Midbrain (tissue), 1 donor: ENCODE results near the gene ICOS.
"Not testable (repeated sequence)": the region's sequence is repeated elsewhere in the genome, so short reads cannot be mapped to it uniquely, and the experiment has no call there.

Source experiments
- DNase-seq: peaks from one replicate; lab custom pipeline; 2025; lab: John Stamatoyannopoulos, UW

Gene ICOS

DNA sequence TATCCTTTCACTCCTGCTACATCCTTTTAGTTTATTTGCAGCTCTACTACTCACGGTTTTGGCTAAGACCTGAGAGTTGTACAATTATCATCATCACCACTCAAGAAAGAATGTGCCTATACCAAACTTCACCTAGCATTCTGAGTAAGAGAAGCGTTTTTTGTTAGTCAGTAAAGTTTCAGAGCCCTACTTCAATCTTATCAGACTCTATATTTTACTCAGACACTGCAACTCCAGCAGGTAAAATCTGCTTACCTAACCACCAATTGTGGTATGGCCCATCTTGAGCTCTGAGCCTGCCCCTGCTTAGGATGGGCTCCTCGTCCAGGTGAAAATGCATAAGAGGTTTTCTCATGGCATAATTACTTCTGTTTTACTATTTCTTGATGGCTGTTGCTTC, 37.1 kb downstream of the ICOS start:
- no peak for DNase-seq

DNA sequence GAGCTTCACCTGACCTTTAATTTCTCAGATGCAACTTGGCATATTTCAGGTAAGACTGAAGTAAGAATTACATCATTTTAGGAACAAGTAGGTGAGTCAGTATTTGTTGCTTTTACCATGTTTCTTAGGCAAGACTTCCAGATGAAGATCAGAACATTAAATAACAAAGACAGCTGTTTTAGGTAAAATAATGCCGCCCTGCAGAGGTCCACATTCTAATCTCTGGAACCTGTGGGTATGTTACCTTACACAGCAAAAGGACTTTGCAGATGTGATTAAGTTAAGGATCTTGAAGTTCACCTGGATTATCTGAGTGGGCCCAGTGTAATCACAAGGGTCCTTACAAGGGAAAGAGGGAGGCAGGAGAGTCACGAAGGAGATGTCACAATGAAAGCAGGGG, 39.3 kb downstream of the ICOS start:
- DNase-seq, result no peak

GRCh38 chr2:203982276-203982675, 45.7 kb downstream of the ICOS start:
- no peak for DNase-seq

DNA sequence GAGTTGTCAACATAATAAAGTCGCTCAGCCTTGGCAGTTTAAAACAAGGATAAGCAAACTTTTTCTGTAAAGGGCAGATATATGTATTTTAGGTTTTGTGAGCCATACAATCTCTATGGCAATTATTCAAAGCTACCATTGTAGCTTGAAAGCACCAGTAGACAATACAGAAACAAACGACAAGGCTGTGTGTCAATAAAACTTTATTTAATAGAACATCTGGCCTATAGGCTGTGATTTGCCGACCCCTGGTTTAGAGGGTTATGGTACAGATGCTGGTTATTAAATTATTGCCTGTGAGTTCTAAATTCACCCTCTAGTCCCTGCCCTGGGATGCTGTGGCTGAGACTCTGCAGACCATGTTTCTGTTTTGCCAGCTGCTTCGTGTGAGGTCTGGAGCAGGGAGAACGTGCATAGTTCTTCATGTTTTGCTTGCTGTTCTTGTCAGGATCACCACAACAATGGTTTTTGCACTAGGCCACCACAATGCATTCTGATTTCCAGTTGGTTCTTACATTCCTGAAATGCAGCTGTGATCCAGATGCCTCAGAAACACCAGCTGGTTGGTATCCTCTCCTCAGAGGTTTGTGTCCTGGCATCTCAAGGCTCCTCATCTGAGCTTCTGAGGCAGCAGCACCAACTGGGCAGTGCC, 46.6 kb downstream of the ICOS start:
- no peak for DNase-seq

GRCh38 chr2:203985978-203986377, 49.4 kb downstream of the ICOS start:
- not testable (repeated sequence) for DNase-seq

GRCh38 chr2:203987959-203988358, 51.4 kb downstream of the ICOS start:
- no peak for DNase-seq

GRCh38 chr2:203988500-203989260, 52.1 kb downstream of the ICOS start:
- DNase-seq, result no peak

DNA sequence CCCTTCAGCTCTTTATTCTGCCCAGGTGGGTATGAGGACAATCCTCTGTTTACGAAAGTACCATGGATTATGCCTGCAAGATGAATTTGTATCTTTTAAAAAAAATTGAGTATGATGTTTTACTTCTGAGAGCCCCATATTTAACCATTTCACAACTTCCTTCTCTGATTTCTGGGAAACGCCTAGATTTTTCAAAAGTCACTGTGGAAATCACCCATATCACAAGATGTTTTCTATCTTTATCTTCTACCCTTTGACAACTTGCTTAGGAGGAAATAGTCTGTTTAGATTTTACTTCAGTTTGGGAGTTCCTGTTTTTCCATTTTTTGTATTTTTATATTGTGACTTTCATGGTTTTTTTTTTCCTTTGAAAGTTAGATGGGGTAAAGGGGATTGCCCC, 53.0 kb downstream of the ICOS start:
- DNase-seq, result no peak

DNA sequence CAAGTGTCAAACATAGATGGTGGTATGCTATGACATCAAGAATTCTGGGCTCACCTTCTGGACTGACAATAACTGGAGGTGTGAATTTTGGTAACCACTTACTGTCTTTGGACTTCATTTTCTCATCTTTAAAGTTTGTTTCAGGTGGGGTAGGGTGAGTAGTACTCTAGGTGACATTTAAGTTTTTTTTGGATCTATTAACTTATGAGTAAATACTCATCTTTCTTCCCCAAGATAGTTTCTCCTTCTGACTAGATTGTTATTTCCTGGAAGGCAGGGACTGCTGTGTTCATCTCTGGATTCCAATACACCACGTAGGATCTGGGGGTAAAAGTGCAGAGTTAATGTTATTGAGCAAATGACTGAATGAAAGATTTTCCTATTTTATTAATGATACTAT, 55.9 kb downstream of the ICOS start:
- DNase-seq, result no peak

DNA sequence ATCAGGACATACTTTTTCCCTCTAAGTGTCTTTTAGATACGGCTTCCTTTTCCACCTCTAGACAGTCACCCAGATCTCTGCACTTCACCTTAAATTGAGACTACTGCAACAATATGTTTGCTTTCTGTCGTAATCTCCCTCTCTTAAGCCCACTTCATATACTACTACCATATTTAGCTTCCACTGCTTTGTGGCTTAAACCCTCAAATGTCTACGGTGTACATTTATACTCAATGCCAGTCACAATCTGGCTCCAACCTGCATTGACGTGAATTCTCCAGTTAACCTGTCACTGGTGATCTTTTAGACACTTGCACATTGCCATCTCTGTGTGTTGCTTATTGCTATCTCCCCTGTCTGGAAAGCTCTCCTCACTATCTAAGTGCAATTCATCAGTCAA, 56.4 kb downstream of the ICOS start:
- DNase-seq, result no peak

- DNase-seq, result no peak
Measured at GRCh38 chr2:203993560-203993959, 57.0 kb downstream of the ICOS start.

GRCh38 chr2:203994735-203995134, 58.2 kb downstream of the ICOS start:
- no peak for DNase-seq

DNA sequence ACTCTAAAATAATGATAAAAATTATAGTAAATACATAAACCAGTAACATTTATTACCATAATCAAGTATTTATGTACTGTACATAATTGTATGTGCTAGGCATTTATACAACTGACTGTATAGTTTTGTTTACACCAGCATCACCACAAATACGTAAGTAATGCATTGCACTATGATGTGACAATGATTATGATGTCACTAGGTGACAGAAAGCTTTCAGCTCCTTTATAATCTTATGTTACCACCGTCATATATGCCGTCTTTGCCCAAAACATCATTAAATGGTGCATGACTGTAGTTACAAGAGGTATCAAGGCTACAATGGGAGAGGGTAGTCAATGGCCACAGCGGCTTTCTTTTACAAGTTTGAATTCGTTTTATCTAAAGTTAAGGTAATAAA, 60.1 kb downstream of the ICOS start:
- no peak for DNase-seq

- DNase-seq, result no peak
Measured at GRCh38 chr2:203997481-203997880, 60.9 kb downstream of the ICOS start.

- no peak for DNase-seq
Measured at GRCh38 chr2:203997980-203998809, 61.6 kb downstream of the ICOS start.

- no peak for DNase-seq
Measured at GRCh38 chr2:203999835-204000234, 63.3 kb downstream of the ICOS start.

- no peak for DNase-seq
Measured at GRCh38 chr2:204000446-204000845, 63.9 kb downstream of the ICOS start.

GRCh38 chr2:204003276-204003990, 66.9 kb downstream of the ICOS start:
- no peak for DNase-seq

GRCh38 chr2:204004912-204005311, 68.3 kb downstream of the ICOS start:
- no peak for DNase-seq

DNA sequence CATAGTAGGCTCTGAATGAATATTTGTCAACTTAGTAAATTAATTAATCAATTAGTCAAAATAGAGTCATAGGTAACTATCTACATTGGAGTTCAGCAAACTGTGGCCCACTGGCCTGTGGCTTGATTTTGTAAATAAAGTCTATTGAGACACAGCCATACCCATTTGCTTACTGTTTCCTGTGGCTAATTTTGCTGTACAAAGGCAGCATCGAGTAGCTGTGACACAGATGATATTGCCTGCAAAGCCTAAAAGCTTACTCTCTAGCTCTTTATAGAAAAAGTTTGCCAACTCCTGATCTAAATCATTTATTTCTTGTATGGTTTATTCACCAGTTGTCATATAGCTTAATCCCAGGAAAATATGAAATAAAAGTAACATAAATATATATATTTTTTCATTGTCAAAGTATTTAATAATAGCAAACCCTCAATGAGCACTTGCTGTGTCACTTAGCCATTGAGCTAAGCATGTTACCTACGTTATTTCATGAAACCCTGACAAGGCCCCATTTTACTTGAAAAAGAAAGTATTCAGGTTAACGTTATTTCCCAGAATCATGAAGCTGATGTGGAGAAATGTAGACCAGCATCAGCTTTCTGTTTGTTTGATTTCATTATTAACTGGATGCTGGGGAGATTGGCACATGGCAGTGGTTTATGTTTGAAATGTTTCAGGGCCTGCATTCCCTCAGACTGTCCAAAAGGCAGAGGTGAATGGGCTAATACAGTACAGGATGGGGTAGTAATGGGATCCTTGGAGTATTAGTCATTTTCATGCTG, 69.6 kb downstream of the ICOS start:
- no peak for DNase-seq

DNA sequence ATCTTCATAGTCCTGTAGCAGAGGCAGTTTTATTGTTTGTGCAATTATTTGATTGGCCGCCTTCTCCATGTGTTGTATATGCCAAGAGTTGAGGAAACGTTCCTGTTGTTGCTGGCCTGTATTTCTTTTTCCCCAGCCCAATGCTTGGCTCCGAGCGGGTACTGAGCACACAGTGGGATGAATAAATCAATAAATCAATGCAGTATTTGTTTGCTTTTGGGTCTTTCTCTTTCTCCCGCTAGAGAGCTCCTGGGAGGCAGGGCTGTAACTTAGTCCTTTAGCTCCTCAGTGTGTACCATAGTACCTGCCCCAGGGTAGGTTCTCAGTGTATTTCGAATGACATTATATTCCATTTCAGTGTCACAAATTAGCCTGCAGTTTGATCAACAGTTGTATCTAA, 71.8 kb downstream of the ICOS start:
- DNase-seq, result no peak
